Fibroblast of lung (primary cell): ENCODE data around the gene KDM5B.

Experiments used
- EZH2 ChIP-seq: IDR thresholded peaks from 2 replicates; pipeline ENCODE4 v1.5.1; 2012; ENCODE audit warnings: low read length, control low read depth, mild to moderate bottlenecking; ENCODE audit errors: missing control alignments
- TF ChIP-seq, protein P1 (sequence below), 2 donors: IDR thresholded peaks in 1 of 2; conservative IDR thresholded peaks in 1 of 2; 1 replicate in 1 of 2; 2 replicates in 1 of 2; pipeline ENCODE4 v1.5.1; 2011 to 2012; ENCODE audit warnings: low read length in 2 of 2, control low read depth in 1 of 2, inconsistent platforms in 1 of 2, low read depth in 1 of 2, mild to moderate bottlenecking in 1 of 2

DNA sequence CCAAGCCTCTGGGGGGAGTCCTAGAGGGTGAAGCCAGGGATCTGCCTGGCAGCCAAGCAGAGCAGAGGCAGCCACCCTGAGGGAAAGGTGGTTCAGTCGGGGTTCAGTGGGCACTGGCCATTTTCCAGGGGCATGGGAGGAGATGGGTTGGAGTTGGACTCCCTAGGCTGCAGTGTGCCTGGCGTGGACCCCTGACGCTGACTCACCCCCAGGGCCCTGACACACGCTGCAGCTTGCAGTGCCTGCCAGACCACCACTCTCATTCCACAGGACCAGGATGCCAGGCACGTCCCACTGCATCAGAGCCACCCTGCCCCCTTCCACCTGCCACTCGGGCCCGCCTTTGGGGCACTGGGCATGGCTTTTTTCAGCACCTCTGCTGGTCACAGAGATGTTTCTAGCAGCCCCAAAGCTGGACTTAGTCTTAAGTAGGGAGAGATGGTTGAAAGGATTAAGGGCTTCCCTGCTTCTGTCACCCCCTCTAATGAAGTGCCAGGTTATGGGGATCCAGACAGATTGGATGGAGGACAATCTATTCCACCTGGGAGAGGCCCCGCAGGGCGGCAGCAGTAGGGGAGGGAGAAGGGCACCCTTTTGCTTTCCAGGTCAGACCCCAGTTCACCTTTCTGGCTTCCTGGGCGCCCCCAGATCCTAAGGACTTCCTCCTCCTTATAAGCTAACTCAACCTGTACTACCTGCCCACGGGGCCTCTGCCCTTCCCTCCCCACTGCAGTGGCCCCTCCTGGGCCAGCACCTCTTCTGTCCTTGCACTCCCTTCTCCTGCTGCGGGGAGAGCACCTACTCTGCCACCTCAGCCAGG lies 99.6 kb downstream of the KDM5B start:
- TF ChIP-seq, protein P1, sequence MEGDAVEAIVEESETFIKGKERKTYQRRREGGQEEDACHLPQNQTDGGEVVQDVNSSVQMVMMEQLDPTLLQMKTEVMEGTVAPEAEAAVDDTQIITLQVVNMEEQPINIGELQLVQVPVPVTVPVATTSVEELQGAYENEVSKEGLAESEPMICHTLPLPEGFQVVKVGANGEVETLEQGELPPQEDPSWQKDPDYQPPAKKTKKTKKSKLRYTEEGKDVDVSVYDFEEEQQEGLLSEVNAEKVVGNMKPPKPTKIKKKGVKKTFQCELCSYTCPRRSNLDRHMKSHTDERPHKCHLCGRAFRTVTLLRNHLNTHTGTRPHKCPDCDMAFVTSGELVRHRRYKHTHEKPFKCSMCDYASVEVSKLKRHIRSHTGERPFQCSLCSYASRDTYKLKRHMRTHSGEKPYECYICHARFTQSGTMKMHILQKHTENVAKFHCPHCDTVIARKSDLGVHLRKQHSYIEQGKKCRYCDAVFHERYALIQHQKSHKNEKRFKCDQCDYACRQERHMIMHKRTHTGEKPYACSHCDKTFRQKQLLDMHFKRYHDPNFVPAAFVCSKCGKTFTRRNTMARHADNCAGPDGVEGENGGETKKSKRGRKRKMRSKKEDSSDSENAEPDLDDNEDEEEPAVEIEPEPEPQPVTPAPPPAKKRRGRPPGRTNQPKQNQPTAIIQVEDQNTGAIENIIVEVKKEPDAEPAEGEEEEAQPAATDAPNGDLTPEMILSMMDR (conservative IDR thresholded peaks at IDR 0.05 in 1 of 2, IDR thresholded peaks at IDR 0.05 in 1 of 2; ENCODE audit: low read depth in 1 of 2, low read length in 2 of 2) = no peak
- TF ChIP-seq EZH2 = no peak
